ENCODE measurements around the gene MYOT. TPM values are rescaled to one million over a fixed set of nuclear protein-coding genes. Genes with fewer than 3 reads are reported as not detected.
"Not testable (repeated sequence)": the region's sequence is repeated elsewhere in the genome, so short reads cannot be mapped to it uniquely, and the experiment has no call there.

Gene MYOT
- polyA plus RNA-seq, 4 donors = 0.95 to 2.2 (median 1.6) TPM

DNA sequence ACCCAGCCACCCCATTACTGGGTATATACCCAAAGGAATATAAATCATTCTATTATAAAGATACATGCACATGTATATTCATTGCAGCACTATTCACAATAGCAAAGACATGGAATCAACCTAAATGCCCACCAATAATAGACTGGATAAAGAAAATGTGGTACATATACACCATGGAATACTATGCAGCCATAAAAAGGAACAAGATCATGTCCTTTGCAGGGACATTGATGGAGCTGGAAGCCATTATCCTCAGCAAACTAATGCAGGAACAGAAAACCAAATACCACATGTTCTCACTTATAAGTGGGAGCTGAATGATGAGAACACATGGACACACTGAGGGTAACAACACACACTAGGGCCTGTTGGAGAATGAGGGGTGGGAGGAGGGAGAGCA lies 14.5 kb upstream of the MYOT start:
- not testable (repeated sequence) for DNase-seq (ENCODE audit: low read depth in 4 of 4, low spot score in 2 of 4)

DNA sequence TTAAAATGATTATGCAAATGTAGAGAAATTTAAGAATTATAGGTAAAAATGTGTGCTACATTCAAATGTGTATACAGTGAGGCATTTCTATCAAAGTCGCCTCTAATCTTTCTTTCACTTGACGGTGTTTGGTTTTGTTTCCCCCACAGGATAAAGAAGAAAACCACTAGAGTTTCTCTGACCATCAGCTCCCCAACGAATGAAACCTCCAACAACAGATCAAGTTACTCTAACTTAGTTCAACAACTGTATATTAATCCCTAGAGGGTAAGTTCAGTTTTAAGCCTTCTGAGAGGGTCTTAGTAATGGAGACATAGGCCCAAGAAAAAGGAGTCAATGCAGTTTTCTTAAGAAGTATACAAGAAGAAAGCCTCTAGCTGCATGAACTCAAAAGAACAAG lies 11.5 kb upstream of the MYOT start:
- no peak for DNase-seq (ENCODE audit: low read depth in 4 of 4, low spot score in 2 of 4)

DNA sequence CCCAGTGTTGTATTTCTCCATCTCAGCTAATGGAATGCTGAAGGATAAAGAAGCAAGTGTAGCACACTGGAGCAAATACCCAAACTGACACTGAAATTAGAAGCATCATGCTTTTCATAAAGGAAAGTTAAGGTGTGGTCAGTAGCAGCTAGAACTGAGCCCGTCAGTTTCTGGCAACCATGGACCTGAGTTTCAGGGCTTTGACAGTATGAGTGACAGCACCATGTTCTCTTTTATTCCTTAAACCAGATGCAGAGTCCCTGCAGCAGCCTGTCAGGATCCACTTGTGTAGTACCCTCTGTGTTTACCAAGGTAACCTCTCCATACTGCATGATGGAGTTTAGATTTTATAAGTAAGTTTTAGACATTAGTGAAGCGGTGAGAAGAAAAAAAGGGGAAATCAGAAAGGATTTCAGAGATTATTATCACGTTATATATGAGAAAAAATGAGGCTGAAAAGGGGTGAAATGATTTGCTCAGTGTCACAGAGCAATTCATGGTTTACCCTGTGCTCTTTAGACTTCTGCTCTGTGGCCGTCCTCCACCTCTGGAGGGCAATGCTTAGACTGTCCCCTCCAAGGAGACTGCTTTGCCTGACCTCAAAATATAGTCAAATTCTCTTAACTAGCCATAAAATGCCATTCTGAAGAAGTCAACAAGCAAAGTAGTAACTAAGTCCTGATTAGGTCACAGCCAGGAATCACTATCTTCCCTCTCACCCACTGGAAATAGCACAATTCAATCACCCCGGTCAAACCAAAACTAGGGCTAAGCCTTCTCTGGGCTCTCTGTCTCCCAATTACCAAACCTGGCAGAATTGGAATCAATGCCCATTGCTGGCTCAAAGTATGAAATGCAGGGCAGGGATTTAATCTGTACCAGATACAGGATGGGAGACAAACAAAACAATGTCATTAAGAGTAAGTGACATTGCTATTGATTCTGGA lies 10.5 kb upstream of the MYOT start:
- no peak for DNase-seq (ENCODE audit: low read depth in 4 of 4, low spot score in 2 of 4)

DNA sequence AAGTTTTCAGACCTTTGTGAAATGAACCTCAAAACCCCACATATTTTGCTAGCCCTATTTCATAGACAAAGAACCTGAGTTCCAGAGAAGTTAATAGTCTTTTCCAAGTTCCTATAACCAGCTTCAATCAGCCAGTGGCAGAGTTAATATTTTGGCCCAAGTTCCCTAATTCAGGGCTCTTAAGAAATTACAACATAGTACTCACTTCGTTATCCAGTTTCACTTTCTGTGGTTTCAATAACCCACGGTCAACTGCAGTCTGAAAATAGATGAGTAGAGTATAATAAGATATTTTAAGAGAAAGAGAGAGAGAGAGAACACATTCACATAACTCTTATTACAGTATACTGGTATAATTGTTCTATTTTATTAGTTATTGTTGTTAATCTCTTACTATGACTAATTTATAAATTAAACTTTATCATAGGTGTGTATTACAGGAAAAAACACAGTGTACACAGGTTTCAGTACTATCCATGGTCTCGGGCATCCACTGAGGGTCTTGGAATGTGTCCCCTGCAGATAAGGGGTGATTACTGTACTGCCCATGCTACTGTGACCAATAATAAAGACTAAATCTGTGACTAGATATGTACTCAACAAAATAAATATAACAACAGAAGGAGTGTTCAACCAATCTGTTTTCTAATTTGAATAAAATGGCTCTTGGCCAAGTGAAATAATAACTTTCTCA lies 9.3 kb upstream of the MYOT start:
- no peak for DNase-seq (ENCODE audit: low read depth in 4 of 4, low spot score in 2 of 4)

DNA sequence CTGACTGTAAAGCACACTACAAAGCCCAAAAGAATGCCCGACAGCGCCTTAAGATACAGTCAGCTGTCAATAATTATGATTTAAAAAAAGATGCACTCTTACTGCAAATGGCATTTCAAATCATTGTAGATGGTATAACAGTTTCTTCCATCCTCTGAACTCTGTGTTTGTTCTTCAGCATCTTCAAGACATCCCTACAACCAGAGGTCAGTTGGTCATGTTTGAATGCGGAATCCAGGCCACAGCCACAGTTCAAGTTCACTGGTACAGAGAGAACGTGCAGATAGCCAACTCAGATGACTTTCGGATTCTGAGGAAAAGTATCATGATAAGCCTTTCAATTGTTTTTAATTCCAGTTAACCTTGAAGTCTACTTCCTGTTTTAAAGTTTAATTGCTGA lies 8.7 kb upstream of the MYOT start:
- no peak for DNase-seq (ENCODE audit: low read depth in 4 of 4, low spot score in 2 of 4)

DNA sequence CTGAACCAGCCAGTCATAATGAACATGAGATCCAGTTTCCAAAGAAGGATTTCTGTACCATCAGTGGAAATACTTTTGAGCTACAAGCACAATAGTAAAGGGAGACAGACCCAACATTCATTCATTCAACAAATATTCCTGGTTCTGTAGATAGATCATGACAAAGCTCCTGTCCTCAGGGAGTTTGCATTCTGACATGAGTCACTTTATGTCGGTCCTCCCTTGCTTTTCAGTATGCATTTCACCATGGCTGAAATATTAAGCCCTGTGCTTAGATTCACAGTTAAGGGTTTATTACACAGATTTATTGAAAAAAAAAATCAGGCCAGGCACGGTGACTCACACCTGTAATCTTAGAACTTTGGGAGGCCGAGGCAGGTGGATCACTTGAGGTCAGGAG lies 5.4 kb upstream of the MYOT start:
- DNase-seq (ENCODE audit: low read depth in 4 of 4, low spot score in 2 of 4) = no peak

DNA sequence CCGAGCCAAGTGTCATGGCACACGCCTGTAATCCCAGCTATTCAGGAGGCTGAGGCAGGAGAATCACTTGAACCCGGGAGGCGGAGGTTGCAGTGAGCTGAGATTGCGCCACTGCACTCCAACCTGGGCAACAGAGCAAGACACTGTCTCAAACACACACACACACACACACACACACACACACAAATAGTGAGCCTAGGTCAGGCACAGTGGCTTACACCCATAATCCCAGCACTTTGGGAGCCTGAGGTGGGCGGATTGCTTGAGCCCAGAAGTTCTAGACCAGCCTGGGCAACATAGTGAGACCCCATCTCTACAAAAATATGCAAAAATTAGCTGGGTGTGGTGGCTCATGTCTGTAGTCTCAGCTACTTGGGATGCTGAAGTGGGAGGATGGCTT lies 4.0 kb upstream of the MYOT start:
- DNase-seq (ENCODE audit: low read depth in 4 of 4, low spot score in 2 of 4) = not testable (repeated sequence)

DNA sequence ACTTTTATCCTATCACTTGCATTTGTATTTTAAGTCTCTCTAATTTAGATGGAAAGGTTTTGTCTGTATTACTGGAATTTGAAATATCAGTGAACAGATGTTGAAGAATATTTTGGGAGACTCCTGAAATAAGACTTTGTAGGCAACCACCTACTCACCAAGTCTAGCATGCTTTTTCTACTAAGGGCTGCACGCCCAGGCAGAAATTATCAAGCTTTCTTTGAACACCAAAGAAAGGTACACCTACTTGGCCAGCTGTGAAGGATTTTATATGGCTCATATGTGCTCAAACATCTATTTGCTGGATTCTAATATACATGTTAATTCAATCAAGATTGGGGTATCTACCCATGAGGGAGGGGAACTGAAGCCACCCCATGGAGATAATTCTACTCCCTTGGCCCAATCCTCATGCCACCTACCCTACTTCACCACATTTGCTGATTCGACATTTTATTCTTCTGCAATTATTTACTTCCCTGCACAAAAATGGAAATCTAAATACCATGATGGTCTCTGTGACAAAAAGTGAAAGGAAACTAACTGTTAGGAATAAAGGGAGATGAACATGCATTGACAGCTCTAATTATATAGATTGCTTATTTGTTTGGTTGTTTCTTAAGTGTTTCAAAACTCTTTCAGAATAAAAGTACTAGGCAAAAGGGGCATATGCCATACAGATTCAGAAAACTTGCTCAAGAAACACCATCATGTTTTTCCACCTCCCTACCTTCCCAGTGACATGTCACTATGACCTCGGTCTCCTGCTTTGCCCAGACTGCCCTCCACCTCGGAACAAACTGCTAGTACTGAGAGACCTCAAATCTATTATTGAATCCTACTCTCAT lies 895 bp upstream of the MYOT start:
- no peak for DNase-seq (ENCODE audit: low read depth in 4 of 4, low spot score in 2 of 4)

DNA sequence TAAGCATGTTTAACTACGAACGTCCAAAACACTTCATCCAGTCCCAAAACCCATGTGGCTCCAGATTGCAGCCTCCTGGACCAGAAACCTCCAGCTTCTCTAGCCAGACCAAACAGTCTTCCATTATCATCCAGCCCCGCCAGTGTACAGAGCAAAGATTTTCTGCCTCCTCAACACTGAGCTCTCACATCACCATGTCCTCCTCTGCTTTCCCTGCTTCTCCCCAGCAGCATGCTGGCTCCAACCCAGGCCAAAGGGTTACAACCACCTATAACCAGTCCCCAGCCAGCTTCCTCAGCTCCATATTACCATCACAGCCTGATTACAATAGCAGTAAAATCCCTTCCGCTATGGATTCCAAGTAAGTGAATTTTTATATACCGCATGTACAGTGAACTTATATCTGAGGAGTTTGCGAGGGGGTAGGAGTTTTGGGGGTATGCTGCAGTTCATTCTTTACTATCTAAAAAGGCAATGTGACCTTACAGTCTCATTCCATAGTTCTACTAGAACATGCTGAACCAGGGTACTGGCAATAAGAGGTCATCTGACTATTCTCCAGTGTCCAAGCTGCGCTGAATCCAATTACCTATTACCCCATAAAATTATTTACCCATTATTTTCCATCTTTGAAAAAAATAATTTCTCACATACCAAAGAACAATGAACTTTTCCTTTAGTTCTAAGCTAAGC lies 3.1 kb downstream of the MYOT start:
- no peak for DNase-seq (ENCODE audit: low read depth in 4 of 4, low spot score in 2 of 4)

DNA sequence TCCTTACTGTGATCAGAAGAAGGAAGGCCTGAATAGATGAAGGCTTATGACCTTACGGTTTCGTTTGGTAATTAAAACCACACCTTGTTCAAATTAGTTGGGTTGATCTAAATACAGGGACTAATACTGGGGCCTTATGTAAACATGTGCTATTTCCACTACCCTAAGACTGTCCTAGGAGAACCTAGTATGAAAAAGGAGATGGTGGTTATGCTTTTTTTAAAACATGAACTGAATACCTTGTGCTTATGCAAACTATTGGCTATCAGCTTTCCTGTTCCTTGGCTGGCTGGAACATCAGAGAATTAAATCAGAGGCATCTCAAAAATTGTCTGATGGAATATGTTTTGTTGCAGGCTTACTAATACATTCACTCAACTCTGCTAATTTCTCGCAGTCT lies 3.9 kb downstream of the MYOT start:
- no peak for DNase-seq (ENCODE audit: low read depth in 4 of 4, low spot score in 2 of 4)

DNA sequence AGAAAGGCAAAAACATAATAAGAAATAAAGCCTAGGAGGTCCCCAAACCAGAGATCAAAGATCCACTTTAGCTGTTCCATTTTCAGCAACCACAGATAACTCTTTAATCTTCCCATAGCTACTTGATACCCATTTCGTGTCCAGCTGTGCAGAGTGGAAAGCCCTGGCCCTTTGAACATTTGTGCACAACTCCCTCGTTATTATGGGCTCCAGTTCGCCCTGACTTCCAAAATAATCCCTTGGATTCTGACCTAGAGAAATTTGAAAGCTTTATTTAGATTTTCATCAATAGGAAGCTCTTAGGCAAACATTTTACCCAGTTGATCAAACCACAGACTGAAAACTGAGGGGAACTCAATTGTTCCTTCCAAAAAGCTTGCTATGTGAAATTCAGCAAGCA lies 4.8 kb downstream of the MYOT start:
- no peak for DNase-seq (ENCODE audit: low read depth in 4 of 4, low spot score in 2 of 4)

DNA sequence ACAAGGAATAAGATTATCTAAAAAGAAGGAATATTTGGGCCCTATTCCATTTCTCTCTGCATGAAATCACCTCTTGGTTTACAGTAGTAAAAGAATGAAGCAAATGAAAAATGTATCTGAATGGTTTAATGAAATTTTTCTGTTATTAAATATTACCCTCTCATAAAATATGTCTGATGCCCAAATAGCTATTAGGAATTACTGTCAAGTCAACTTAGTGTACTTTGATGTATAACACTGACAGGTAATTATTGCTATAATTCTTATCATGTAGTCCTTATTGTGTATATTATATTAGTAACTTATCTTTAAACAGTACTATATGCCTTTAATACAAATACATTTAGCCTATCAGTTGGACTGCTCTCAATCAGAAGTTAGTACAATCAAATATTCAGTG lies 8.4 kb downstream of the MYOT start:
- no peak for DNase-seq (ENCODE audit: low read depth in 4 of 4, low spot score in 2 of 4)

DNA sequence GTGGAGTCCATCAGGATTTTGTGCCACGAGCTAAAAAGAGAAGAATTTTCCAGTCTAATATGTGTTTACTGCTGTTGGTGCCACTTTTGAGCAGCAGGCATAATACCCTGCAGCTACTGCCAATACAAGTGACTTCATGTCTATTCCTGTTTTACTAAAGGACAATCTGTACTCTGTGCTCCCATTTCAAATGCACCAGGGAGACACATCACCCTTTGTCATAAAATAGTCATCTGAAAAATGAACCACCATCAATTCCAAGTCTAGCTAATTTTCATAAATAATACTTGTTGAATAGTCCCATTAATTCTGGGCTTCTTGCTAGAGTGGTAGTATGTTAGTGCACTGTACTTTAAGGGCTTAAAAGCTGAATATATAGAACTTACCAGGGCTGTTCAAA lies 12.7 kb downstream of the MYOT start:
- DNase-seq (ENCODE audit: low read depth in 4 of 4, low spot score in 2 of 4) = no peak

DNA sequence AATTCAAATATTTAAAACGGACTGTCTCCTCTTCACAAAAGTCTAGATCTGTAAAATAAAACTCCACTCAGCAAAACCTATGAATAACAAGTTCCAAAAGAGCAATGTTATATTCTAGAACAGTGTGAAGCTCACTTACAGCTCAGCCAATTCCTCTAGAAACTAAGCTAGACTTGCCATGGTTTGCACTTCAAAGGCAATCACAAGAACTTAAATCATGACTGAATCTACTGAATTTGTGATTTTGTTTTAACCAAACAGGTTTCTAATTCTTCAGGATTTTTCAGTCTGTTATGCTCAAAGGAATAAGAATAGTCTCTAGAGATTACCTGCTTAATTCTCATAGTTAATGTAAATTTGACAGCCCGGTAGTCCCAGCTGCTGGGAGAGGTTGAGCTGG lies 20.2 kb downstream of the MYOT start:
- no peak for DNase-seq (ENCODE audit: low read depth in 4 of 4, low spot score in 2 of 4)

DNA sequence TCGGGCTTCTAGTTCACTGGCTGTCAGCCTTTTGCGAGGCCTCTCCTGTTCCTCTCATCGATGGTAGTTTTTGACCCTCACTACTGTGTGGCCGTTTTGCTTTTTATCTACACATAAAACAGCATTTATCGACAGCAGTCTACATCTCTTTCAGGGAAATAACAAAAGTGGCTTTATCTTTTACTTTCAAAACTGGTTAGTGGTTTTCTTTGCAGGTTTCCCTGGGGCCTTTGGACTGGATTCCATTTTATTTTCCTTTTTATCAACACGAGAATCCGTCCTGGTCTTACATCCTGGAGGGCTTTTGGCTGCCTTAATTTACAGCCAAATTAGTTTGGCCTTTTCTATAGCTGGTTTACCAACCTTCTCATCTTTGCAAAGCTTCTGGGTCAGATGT lies 20.8 kb downstream of the MYOT start:
- DNase-seq (ENCODE audit: low read depth in 4 of 4, low spot score in 2 of 4) = peak in 3 of 4 donors; percentile 2 to 7 (median 6)

DNA sequence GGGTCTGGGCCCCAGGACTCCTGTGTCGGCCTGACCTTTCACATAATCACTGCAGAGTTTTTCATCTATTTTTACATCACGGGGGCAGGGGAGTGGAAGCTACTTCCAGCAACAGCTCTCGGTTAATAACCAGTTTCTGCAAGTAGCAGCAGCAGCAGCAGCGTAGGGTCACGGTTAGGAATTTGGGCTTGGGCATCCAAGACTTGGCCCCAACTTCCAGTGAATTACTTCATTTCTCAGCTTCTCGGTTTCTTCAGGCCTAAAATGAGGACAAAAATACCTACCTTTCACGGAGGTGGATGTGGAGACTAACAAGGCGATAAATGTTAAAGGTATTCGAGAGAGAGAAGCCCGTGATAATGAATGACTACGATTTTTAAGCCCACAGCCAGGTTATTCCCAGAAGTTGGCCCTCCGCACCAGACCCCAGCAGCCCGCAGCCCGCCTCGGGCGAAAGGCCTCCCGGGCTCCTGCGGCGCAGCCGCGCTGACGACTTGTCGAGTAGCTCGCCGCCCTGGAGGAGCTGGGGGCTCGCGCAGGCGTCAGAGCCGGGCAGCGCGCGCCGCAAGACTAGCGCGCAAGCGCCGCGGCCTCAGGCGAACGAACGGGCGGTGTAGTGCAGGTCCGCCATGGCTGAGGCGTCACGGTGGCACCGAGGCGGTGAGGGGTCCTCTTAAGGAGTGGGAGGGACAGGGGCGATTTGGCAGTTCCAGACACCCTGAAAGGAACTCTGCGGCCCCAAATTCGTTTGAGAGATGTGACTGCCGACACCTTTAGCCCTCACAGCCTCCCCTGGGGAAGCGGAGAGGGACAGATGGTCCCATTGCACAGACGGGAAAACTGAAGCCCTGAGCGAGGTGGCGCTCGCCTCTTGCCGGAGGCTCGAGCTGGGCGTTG lies 21.5 kb downstream of the MYOT start, which contains the start of gene PKD2L2:
Gene PKD2L2 (plus strand): TSS at position 595 of the 897 bp plus-strand sequence. CDS start 35 bp downstream, at position 630.
- peak; percentile 56 to 76 (median 69) for DNase-seq (ENCODE audit: low read depth in 4 of 4, low spot score in 2 of 4)

DNA sequence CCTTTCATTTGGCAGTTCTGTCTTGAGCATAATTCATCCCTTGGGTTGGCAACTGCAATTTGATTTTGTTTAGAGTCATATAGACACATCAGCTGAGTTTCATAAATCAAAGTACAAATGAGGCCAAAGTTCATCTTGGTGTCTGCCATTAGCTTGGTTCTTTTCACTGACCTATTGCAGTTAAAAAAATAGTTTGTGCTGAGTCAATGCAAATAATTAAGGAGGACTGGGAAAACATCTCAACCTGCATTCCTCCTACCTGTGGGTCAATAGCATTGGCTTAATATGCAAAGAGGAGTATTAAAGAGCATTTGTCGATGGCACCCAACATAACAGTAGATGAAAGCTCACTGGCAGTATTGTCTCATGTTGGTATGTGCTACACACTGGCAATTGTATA lies 23.2 kb downstream of the MYOT start:
- DNase-seq (ENCODE audit: low read depth in 4 of 4, low spot score in 2 of 4) = no peak

DNA sequence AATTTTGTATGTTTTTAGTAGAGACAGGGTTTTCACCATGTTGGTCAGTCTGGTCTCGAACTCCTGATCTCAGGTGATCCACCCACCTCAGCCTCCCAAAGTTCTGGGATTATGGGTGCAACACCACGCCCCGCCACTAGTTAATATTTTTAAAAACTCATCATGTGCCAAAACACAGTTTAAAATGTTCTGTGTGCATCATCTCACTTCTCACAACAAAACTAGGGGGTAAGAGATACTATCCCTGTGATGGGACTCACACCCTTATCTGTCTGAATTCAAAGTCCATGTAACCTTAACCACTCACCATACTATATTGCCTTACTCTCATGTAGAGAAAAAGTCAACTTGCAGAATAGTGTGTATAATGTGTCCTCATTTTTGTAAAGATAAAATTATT lies 24.2 kb downstream of the MYOT start:
- DNase-seq (ENCODE audit: low read depth in 4 of 4, low spot score in 2 of 4) = no peak

DNA sequence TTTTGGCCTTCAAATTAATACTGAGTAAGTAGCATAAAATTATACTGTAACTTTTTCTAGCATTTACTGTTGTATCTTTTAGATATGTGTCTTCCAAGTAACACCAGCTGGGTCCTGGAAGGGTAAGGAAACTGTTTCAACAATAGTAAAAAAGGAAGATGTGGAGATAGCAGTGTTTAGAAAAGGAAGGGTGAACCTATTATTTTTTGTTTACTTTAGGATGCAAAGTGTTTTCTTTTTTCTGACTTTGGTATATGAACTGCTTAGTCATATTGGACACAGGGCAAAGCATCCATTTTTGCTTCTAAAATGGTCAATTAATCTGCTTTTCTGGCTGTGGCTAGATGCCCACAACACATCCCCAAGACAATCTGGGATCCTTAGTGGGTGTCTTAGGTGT lies 26.9 kb downstream of the MYOT start:
- DNase-seq (ENCODE audit: low read depth in 4 of 4, low spot score in 2 of 4) = no peak
